DMS53 treated with DMSO at 0.1 percent for 48 hours (cell line): ENCODE data around the gene USP7.
"Not testable (repeated sequence)": the region's sequence is repeated elsewhere in the genome, so short reads cannot be mapped to it uniquely, and the experiment has no call there.

Source experiments
- DNase-seq: peaks from one replicate; lab custom pipeline; 2025; ENCODE audit not compliant: unreplicated experiment; lab: John Stamatoyannopoulos, UW

The USP7 gene

GRCh38 chr16:8880839-8881510 lies 82.7 kb downstream of the USP7 start:
- no peak for DNase-seq

DNA sequence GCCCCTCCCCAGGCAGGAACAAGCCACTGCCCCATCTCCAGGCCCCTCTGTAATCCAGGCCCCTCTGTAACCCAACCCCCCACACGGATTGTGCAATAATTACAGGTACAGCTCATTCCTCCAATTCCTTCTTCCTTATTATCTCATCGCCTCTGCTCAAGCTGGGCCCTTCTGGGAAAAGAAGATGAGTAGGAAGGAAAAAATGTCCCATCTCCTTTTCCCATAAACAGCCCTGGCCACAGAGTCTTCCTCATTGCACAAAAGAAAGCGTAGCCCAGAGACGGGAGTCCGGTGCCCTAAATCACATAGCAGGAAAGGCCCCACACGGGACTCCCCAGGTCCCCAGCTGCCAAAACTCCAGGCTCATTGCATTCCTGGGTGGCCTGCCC lies 85.2 kb downstream of the USP7 start:
- no peak for DNase-seq

- DNase-seq = no peak
Measured at GRCh38 chr16:8877894-8878522, 85.7 kb downstream of the USP7 start.

GRCh38 chr16:8875317-8875716 lies 88.4 kb downstream of the USP7 start:
- not testable (repeated sequence) for DNase-seq

DNA sequence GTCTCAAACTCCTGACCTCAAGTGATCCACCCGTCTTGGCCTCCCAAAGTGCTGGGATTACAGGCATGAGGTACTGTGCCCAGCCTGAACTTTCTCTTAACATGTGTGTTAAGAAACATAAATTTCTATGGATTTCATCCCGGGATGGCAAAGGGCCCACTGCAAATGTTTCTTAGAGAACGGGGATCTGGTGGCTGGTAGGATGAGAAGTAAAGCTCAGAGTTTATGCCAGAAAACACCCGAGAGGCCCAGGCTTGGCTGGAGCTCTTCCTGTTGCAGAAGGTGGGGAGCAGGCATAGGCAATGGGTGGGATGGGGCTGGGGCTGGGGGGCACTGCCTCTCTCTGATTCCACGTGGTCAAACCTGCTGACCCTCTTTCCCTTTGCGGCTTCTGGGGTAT lies 89.3 kb downstream of the USP7 start:
- no peak for DNase-seq

DNA sequence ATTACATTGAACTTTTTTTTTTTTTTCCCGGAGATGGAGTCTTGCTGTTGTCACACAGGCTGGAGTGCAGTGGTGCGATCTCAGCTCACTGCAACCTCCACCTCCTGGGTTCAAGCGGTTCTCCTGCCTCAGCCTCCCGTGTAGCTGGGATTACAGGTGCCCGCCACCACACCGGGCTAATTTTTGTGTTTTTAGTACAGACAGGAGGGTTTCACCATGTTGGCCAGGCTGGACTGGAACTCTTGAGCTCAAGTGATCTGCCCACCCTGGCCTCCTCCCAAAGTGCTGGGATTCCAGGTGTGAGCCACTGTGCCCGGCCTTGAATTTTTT lies 89.9 kb downstream of the USP7 start:
- not testable (repeated sequence) for DNase-seq

DNA sequence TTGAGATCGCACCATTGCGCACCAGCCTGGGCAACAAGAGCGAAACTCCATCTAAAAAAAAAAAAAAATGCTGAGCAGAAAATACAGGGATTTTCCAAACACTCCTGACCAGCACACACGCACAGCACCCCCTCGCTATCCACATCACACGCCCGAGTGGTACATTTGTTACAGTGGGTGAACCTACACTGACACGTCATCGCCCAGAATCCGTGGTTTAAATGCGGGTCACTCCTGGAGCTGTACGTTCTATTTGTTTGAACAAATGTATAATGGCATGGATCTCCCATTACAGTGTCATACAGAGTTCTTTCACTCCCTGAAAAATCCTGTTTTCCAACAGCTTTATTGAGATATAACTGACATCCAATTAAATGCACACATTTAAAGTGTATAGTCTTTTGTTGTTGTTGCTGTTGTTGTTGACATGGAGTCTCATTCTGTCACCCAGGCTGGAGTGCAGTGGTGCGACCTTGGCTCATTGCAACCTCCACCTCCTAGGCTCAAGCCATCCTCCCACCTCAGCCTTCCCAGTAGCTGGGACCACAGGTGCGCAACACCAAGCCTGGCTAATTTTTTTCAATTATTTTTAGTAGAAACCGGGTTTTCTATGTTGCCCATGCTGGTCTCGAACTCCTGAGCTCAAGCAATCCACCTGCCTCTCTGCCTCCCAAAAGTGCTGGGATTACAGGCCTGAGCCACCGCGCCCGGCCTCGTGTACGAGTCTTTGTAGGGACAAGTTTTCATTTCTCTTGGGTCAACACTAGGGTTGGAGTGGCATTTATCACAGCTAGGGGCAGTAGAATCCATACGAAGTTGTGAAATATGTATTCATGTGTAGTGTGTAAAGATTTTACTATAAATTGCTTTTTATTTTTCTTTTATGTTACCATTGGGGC lies 90.5 kb downstream of the USP7 start:
- DNase-seq = no peak

- DNase-seq = no peak
Measured at GRCh38 chr16:8872071-8872470, 91.6 kb downstream of the USP7 start.

DNA sequence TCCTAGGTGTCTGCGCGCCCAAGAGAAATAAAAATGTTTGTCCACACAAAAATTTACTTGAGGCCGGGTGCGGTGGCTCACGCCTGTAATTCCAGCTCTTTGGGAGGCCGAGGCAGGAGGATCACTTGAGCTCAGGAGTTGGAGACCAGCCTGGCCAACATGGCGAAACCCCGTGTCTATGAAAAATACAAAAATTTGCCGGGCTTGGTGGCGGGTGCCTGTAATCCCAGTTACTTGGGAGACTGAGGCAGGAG lies 93.8 kb downstream of the USP7 start:
- DNase-seq = not testable (repeated sequence)

DNA sequence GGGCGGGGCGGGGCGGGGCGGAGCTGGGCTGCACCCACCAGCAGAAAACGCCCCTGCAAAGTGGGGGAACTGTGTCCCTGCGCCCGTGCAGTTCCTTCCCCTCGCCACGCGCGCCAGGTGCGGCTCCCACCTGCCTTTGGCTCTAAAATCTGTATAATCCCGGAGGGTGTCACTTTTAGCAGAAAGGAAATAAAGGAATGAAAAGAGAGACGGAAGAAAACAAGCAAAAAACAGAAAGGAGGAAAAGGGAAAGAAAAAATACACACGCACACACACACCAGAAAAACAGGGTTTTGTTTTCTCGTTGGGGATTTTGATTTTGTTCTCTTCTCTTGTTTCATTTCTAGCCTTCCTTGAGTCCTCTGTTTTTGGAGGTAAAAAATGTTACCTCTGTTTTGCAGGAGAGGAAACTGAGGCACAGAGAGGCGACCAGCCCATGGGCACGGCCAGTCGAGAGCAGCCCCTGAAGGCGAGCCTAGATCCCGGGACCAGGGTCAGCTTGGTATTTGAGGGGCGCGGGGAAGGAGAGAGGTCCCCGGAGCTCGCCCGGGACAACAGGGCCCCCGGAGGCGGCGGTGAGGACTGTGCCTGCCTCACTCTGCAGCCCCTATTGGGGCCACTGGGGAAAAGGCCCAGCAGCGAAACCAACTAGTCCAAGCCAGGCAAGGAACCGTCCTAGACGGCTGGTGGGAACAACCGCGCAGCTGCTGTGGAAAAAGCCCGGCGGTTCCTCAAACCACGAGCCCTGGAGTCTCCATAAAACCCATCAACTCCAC lies 94.3 kb downstream of the USP7 start:
- DNase-seq = no peak

DNA sequence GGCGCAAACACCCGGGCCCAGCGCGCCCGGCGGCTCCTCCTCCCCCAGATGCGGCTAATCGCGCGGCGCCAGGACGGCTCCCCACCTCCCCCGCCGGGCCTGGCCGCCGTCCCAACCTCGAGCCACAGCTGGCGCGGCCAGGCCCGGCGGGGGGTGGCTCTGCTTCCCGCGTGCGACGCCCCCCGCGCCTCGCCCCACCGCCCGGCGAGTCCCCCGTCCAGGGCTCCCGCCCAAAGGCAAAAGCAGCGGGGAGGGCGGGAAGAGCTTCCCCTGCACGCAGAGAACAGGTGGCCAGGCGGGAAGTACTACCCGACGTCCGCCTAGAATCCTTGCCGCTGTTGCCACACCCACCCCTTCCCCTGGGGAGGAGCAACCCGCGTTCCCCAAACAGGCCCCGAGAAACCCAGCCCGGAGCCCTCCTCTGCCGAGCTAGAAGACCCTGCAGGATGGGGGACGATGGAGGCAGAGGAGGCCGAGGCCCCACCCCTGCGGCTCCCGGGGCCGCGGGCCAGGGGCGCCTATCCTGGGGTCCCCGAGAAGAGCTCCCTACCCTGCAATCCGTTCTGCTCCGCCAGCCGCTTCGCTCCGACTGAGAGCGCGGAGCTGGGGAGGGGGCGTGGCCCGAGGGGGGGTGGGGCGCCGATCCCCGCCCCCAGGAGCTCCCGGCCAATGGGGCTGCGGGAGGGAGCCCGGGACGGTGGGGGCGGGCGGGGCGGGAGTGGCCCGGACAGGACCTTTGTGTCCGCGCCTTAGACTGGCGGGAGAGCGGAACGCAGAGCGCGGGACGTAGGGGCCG lies 95.1 kb downstream of the USP7 start, which contains the start of gene CARHSP1:
Gene CARHSP1 (minus strand): TSS at position 591 of the 796 bp plus-strand sequence. CDS start 9,678 bp downstream, outside the sequence.
- DNase-seq = peak; percentile 69

DNA sequence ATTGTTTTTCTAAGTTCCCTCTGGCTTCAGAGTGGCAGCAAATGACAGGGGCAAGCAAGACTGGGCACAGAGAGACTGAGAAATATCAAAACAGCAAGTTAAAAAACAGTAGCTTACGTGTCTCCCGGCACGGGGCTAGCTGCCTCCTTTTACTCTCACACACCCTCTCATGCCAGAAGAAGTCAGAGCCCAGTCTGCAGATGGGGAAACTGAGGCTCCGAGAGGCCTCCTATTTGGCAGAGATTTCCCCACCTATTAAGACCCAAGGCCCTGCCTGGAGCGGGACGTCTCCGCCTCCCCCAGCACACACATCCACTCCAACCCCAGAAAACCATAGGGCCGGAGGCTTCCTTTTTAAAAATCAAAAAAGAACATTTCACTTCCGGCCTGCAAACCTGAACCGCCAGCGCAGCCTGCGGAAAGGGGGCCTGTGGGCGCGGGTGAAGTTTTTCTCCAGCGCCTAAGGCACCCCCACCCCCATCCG lies 95.7 kb downstream of the USP7 start:
- DNase-seq = no peak

GRCh38 chr16:8867216-8867931 lies 96.3 kb downstream of the USP7 start:
- no peak for DNase-seq

DNA sequence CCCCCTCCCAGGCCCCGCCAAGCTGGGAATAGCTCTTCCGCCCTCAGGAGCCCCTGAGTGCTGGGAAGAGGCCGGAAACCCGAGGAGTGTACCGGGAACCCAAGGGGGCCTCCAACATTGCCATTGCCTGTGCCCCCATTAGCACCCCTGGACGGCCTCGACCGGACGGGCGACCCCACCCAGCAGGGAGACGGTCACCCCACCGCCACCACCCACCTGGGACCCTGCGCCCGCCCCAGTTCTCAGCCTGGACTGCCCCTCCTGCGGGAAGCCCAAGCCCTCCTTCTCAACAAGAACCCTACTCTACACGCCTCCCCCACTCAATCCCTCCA lies 96.9 kb downstream of the USP7 start:
- no peak for DNase-seq

DNA sequence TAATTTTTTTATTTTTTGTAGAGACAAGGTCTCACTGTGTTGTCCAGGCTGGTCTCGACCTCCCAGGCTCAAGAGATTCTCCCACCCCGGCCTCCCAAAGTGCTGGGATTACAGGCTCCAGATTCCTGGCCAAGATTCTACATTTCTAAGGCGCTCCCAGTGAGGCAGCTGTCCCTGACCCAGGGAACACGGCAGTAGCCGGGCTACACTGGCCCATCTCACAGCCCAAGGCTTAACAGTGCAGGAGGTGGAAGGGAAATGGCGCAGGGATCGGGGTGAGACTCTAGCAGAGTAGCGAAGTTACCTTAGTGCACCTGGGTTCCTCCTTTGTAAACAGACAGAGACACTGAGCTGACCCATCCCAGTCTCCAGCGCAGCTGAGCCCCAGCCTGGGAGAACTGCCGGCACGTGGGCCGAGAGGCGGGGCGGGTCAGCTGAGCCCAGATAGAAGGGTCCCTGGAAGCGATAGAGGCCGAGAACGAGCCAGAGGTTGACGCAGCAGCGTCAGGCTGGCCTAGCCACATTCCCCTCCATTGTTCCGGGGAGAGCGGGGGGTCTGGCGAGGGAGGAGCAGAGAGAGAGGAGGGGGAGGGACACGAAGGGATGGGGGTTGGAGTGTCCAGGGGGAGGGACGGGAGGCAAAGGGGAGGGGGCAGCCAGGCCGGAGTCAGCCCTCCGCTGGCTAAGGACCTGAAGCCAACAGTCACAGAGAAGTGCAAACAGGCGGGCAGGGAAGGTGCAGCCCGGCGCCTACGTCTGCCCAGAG lies 97.4 kb downstream of the USP7 start:
- DNase-seq = no peak

DNA sequence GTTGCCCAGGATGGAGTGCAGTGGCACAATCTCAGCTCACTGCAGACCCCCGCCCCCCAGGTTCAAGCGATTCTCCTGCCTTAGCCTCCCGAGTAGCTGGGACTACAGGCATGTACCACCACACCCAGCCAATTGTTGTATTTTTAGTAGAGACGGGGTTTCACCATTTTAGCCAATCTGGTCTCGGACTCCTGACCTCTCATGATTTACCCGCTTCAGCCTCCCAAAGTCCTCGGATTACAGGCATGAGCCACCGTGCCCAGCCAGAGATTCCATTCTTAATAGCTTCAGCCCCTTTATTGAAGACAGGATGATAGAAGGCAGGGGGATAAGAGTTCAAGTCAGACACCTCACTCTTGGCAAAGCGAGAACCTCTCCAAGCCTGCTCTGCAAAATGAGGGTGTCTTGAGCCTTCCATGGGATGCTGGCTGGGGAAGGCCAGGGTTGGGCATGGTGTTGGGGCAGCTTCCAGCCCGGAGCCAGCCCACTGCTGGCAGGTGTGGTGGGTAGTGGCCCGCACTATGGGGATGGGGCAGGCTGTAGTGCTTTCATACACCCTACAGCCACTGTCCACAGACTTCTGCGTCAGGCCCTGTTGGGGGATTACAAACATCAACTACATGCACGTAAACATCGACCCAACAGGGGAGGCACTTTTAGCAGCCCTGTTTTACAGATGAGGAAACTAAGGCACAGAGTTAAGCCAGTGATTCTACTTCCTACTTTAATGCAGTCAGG lies 98.4 kb downstream of the USP7 start:
- DNase-seq = no peak

GRCh38 chr16:8864480-8865110 lies 99.1 kb downstream of the USP7 start:
- DNase-seq = no peak
